ENCODE data around the gene SUSD1. TPM values are rescaled to one million over a fixed set of nuclear protein-coding genes. Genes with fewer than 3 reads are reported as not detected.

SUSD1 gene
- total and polyA plus RNA-seq, 9 donors, result 1.1 to 21.0 (median 3.4) TPM

- Histone ChIP-seq H3K27me3 (no peaks in the 10 kb centered on the region), H3K27ac (no peak overlapping the region), H3K4me3 (no peak overlapping the region), H3K9me3 (no peaks in the 10 kb centered on the region), H3K4me1 (ENCODE audit: insufficient read depth) (no peaks in the 10 kb centered on the region), H3K36me3 (no peaks in the 10 kb centered on the region)
- DNase-seq, result no peak
- intact Hi-C loops (cut with DNase I), result no loop called here
- WGBS, 3 donors, result 45 to 66% (median 58%) methylated on average over 13 of the region's 13 CpGs
- TF ChIP-seq, protein P1, sequence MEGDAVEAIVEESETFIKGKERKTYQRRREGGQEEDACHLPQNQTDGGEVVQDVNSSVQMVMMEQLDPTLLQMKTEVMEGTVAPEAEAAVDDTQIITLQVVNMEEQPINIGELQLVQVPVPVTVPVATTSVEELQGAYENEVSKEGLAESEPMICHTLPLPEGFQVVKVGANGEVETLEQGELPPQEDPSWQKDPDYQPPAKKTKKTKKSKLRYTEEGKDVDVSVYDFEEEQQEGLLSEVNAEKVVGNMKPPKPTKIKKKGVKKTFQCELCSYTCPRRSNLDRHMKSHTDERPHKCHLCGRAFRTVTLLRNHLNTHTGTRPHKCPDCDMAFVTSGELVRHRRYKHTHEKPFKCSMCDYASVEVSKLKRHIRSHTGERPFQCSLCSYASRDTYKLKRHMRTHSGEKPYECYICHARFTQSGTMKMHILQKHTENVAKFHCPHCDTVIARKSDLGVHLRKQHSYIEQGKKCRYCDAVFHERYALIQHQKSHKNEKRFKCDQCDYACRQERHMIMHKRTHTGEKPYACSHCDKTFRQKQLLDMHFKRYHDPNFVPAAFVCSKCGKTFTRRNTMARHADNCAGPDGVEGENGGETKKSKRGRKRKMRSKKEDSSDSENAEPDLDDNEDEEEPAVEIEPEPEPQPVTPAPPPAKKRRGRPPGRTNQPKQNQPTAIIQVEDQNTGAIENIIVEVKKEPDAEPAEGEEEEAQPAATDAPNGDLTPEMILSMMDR (IDR thresholded peaks at IDR 0.05), result no peak
- TF ChIP-seq POLR2A (IDR thresholded peaks at IDR 0.05) (no peak), EP300 (IDR thresholded peaks at IDR 0.05) (no peak)
Observed at GRCh38 chr9:112059145-112059965, 115.7 kb downstream of the SUSD1 start.

GRCh38 chr9:112056996-112057395 lies 118.1 kb downstream of the SUSD1 start:
- H3K36me3 ChIP-seq, result no peaks in the 10 kb centered on the region
- H3K4me3 ChIP-seq, result no peak overlapping the region
- DNase-seq, result no peak
- H3K9me3 ChIP-seq, result no peaks in the 10 kb centered on the region
- TF ChIP-seq POLR2A (IDR thresholded peaks at IDR 0.05) (no peak), EP300 (IDR thresholded peaks at IDR 0.05) (no peak)
- TF ChIP-seq, protein P1 (IDR thresholded peaks at IDR 0.05), result no peak
- H3K27ac ChIP-seq, result no peak overlapping the region
- 76 to 81% (median 79%) methylated on average over 2 of the region's 2 CpGs for WGBS, 3 donors
- H3K4me1 ChIP-seq (ENCODE audit: insufficient read depth), result no peaks in the 10 kb centered on the region
- intact Hi-C loops (cut with DNase I), result no loop called here
- H3K27me3 ChIP-seq, result no peaks in the 10 kb centered on the region

DNA sequence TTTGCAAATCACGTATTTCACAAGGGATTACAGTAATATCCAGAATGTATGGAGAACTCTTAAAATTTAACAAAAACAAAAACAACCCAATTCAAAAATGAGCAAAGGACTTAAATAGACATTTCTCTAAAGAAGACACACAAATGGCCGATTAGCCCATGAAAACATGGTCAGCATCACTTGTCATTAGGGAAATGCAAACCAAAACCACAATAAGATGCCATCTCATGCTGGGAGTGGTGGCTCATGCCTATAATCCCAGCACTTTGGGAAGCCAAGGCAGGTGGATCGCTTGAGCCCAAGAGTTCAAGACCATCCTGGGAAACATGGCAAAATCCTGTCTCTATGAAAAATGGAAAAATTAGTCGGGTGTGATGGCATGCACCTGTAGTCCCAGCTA lies 120.2 kb downstream of the SUSD1 start:
- H3K27me3 ChIP-seq, result no peaks in the 10 kb centered on the region
- H3K36me3 ChIP-seq, result no peaks in the 10 kb centered on the region
- H3K4me1 ChIP-seq (ENCODE audit: insufficient read depth), result peaks cover 7% of the 10 kb centered on the region
- no peak overlapping the region for H3K27ac ChIP-seq
- H3K9me3 ChIP-seq, result no peaks in the 10 kb centered on the region
- TF ChIP-seq, protein P1 (IDR thresholded peaks at IDR 0.05), result no peak
- TF ChIP-seq EP300 (IDR thresholded peaks at IDR 0.05), result no peak
- TF ChIP-seq POLR2A (IDR thresholded peaks at IDR 0.05), result no peak
- H3K4me3 ChIP-seq, result no peak overlapping the region
- WGBS, 3 donors, result 92 to 96% (median 95%) methylated on average over 4 of the region's 4 CpGs
- intact Hi-C loops (cut with DNase I), result no loop called here
- DNase-seq, result no peak

GRCh38 chr9:112051812-112052211 lies 123.3 kb downstream of the SUSD1 start:
- Histone ChIP-seq H3K36me3 (no peaks in the 10 kb centered on the region), H3K9me3 (no peaks in the 10 kb centered on the region), H3K4me3 (no peak overlapping the region), H3K4me1 (ENCODE audit: insufficient read depth) (peaks cover 8% of the 10 kb centered on the region), H3K27ac (no peak overlapping the region), H3K27me3 (no peaks in the 10 kb centered on the region)
- no peak for TF ChIP-seq POLR2A (IDR thresholded peaks at IDR 0.05)
- TF ChIP-seq, protein P1 (IDR thresholded peaks at IDR 0.05), result no peak
- no peak for TF ChIP-seq EP300 (IDR thresholded peaks at IDR 0.05)
- 73 to 91% (median 88%) methylated on average over 5 of the region's 5 CpGs for WGBS, 3 donors
- no peak for DNase-seq
- intact Hi-C loops (cut with DNase I), result no loop called here

Data from ovary (tissue), 9 donors.